K562 (cell line): ENCODE results near the gene SCN5A. TPM values are rescaled to one million over a fixed set of nuclear protein-coding genes. Genes with fewer than 3 reads are reported as not detected.

ENCODE experiments used
- ATAC-seq: fragments of 200-7000 bp; cut with Tn5 transposase; 3 replicates; pipeline ENCODE4 v1.9.1; 2020; ENCODE audit warnings: moderate library complexity
- BruUV-seq: library from RNA; stranded (reverse); fragments of 400-500 nt; replicated peaks from 2 replicates; lab custom pipeline; 2021; lab: Mats Ljungman, UMichigan
- CTCF ChIA-PET: fragments of 300-600 bp; formaldehyde crosslinking; extraction: SDS; loops from one replicate; lab custom pipeline; 2021; ENCODE audit warnings: low intra/inter-chr PET ratio; lab: Yijun Ruan, JAX
- POLR2A ChIA-PET: fragments of 300-600, 350-650 bp; sonication (Branson Sonifier 250); formaldehyde crosslinking; extraction: SDS; loops from one replicate; lab custom pipeline; 2021; ENCODE audit warnings: antibody characterized with exemption, inconsistent platforms; lab: Yijun Ruan, JAX
- DNase-seq, 4 experiments: peaks; one replicate each; pipeline versions ENCODE4 v3.0.0 to v3.0.0-alpha.2; 2011 to 2018; ENCODE audit warnings: low spot score in 3 of 4, mixed read lengths in 3 of 4; ENCODE audit errors: extremely low read depth in 1 of 4
- FAIRE-seq: peaks from 2 replicates; lab custom pipeline; 2011; peaks lifted over from hg19 to GRCh38; lab: Jason Lieb, UNC
- H2AFZ ChIP-seq: 2 replicates; pipeline ENCODE4 v1.6.0; 2011; ENCODE audit warnings: low read depth, low read length, control low read depth, inconsistent platforms
- H3K27ac ChIP-seq: fragments of 200-600 bp; 3 replicates; pipeline ENCODE4 v1.8.0; 2011; ENCODE audit warnings: low read depth, mild to moderate bottlenecking, control low read depth, inconsistent platforms, low read length, moderate library complexity, mixed read lengths; ENCODE audit errors: extremely low read depth
- H3K27me3 ChIP-seq, 2 experiments: fragments of 300-600 bp in 1 of 2; 2 replicates in 1 of 2; 3 replicates in 1 of 2; pipeline versions ENCODE4 v1.6.0 to v1.8.0; 2011; ENCODE audit warnings: inconsistent platforms in 2 of 2, low read length in 2 of 2, mild to moderate bottlenecking in 1 of 2, mixed read lengths in 1 of 2, moderate library complexity in 1 of 2; ENCODE audit not compliant: control insufficient read depth in 2 of 2, insufficient read depth in 2 of 2
- H3K36me3 ChIP-seq: fragments of 300-600 bp; 3 replicates; pipeline ENCODE4 v1.8.0; 2011; ENCODE audit warnings: mild to moderate bottlenecking, low read length, inconsistent platforms; ENCODE audit not compliant: control insufficient read depth, insufficient read depth
- H3K4me1 ChIP-seq, 2 experiments: fragments of 200-600 bp in 1 of 2; replicated peaks in 1 of 2; 2 replicates in 1 of 2; 3 replicates in 1 of 2; pipeline versions ENCODE4 v1.5.1 to v1.8.0; 2011; ENCODE audit warnings: inconsistent platforms in 2 of 2, low read length in 2 of 2, mild to moderate bottlenecking in 1 of 2, mixed read lengths in 1 of 2, moderate library complexity in 1 of 2; ENCODE audit not compliant: control insufficient read depth in 2 of 2, insufficient read depth in 2 of 2
- H3K4me2 ChIP-seq: 2 replicates; pipeline ENCODE4 v1.6.1; 2011; ENCODE audit warnings: low read length, control low read depth, inconsistent platforms, mixed read lengths; ENCODE audit not compliant: insufficient read depth
- H3K4me3 ChIP-seq: fragments of 200-600 bp; sonication (generic), shearing (Covaris generic); 2 replicates; pipeline ENCODE4 v1.5.1; 2016; ENCODE audit warnings: control low read depth, inconsistent platforms
- H3K79me2 ChIP-seq: fragments of 200-600 bp; 3 replicates; pipeline ENCODE4 v1.8.0; 2011; ENCODE audit warnings: low read length, inconsistent platforms; ENCODE audit not compliant: control insufficient read depth, insufficient read depth
- H3K9ac ChIP-seq, 2 experiments: 2 replicates each; pipeline versions ENCODE4 v1.6.0 to v1.6.1; 2011; ENCODE audit warnings: low read depth in 2 of 2, low read length in 2 of 2, control low read depth in 1 of 2, inconsistent platforms in 1 of 2, mild to moderate bottlenecking in 1 of 2, mixed read lengths in 1 of 2; ENCODE audit not compliant: insufficient read depth in 1 of 2
- H3K9me1 ChIP-seq: one replicate; pipeline ENCODE4 v1.6.0; 2011; ENCODE audit warnings: inconsistent platforms, mild to moderate bottlenecking, low read length, moderate library complexity; ENCODE audit not compliant: control insufficient read depth, insufficient read depth
- H3K9me3 ChIP-seq: replicated peaks from 2 replicates; pipeline ENCODE4 v1.5.1; 2011; ENCODE audit warnings: low read depth, low read length, inconsistent platforms; ENCODE audit not compliant: control insufficient read depth, insufficient read depth
- H4K20me1 ChIP-seq: replicated peaks from 2 replicates; pipeline ENCODE4 v1.6.1; 2011; ENCODE audit warnings: low read length, inconsistent platforms, mixed read lengths; ENCODE audit not compliant: control insufficient read depth, insufficient read depth
- ATF6 ChIP-seq: sonication (generic); formaldehyde crosslinking; IDR thresholded peaks from 2 replicates; pipeline ENCODE4 v1.4.0; 2020; ENCODE audit warnings: mild to moderate bottlenecking, missing genetic modification reagents
- DMBX1 ChIP-seq: fragments of 250-450 bp; sonication (Bioruptor Pico); IDR thresholded peaks from 2 replicates; pipeline ENCODE4 v1.8.0; 2022; ENCODE audit warnings: inconsistent platforms, mild to moderate bottlenecking, moderate library complexity, borderline replicate concordance
- KLF1 ChIP-seq: fragments of 450-650 bp; IDR thresholded peaks from 2 replicates; pipeline ENCODE4 v1.6.1; 2016; ENCODE audit warnings: missing genetic modification characterization, missing compliant biosample characterization
- MEF2A ChIP-seq: IDR thresholded peaks from 2 replicates; pipeline ENCODE4 v1.6.1; 2011; ENCODE audit warnings: low read depth, mild to moderate bottlenecking, low read length, moderate library complexity; ENCODE audit not compliant: control insufficient read depth
- SMAD3 ChIP-seq: fragments of 450-650 bp; formaldehyde crosslinking; conservative IDR thresholded peaks from 2 replicates; pipeline ENCODE4 v1.4.0; 2020; ENCODE audit warnings: mild to moderate bottlenecking
- TAF1 ChIP-seq: IDR thresholded peaks from 2 replicates; pipeline ENCODE4 v1.6.1; 2011; ENCODE audit warnings: mild to moderate bottlenecking, low read length, moderate library complexity; ENCODE audit not compliant: insufficient read depth, control insufficient read depth, severe bottlenecking; ENCODE audit errors: extremely low read depth
- ZNF764 ChIP-seq: fragments of 250-450 bp; sonication (Bioruptor Pico); IDR thresholded peaks from 2 replicates; pipeline ENCODE4 v1.4.0; 2020; ENCODE audit warnings: low read depth, mild to moderate bottlenecking, moderate library complexity
- WGBS: fragments of 100-300 bp; shearing (Covaris generic); methylation state at CpG from one replicate; pipeline ENCODE4 v1.1.6; 2016; ENCODE audit warnings: low coverage, mixed read lengths; ENCODE audit not compliant: insufficient coverage; ENCODE audit errors: missing lambda C conversion rate; 5-methylcytosine and 5-hydroxymethylcytosine counted together
- in situ Hi-C: fragments of 300-500 bp; cut with MboI; formaldehyde crosslinking; loops from 4 replicates; pipeline ENCODE4 v1.15.0; 2018; ENCODE audit warnings: inconsistent platforms, mixed read lengths
- intact Hi-C: fragments of 100-400 bp; cut with micrococcal nuclease; formaldehyde crosslinking; loops from 2 replicates; pipeline ENCODE4 v1.14.2; 2022
- polyA plus RNA-seq, 8 experiments: library from polyadenylated mRNA; depleted of rRNA in 4 of 8; stranded (reverse) in 5 of 8; unstranded in 3 of 8; fragments of >200 nt; fragmentation: Nextera tagmentation in 2 of 8; fragmentation: Illumina TruSeq in 1 of 8; extraction: Ambion mirVana in 2 of 8; extraction: Trizol in 1 of 8; gene quantifications; 2 replicates each; pipeline versions ENCODE4 v1.2.1 to v1.2.3, GENCODE V29; 2011 to 2014; ENCODE audit warnings: inconsistent platforms in 1 of 8, missing spikeins in 1 of 8
- total RNA-seq, 7 experiments: library from RNA; depleted of rRNA in 6 of 7; stranded (reverse); fragments of >200 nt in 6 of 7; fragmentation: Illumina TruSeq in 2 of 7; extraction: Trizol in 2 of 7; gene quantifications; 2 replicates each; pipeline versions ENCODE4 v1.2.1 to v1.2.3, GENCODE V29; 2011 to 2021; ENCODE audit warnings: low replicate concordance in 1 of 7

SCN5A gene
- total and polyA plus RNA-seq, 9 of the 15 experiments (the other 6 are each of a cell fraction or from before 2014, with no cell fraction given): 0.07 to 1.4 (median 0.21) TPM; not detected in 2

- no peaks in the 10 kb centered on the region for H3K79me2 ChIP-seq
- H3K27me3 ChIP-seq: peaks cover 2 to 65% of the 10 kb centered on the region in 2 experiments; a peak in 3 of 5 replicates
- H3K27ac ChIP-seq: no peak overlapping the region
- peaks cover under 1% of the 10 kb centered on the region for H3K9me1 ChIP-seq
- ATAC-seq (no peak), FAIRE-seq (no peak), DNase-seq (no peak)
- H2AFZ ChIP-seq: no peak overlapping the region
- WGBS: under 1% methylated on average over 7 of the region's 7 CpGs
- CTCF ChIA-PET: no interaction called here
- no peak overlapping the region for H3K9ac ChIP-seq
- POLR2A ChIA-PET: no interaction called here
- no TSS peak for BruUV-seq
- in situ Hi-C loops (no loop called here), intact Hi-C loops (no loop called here)
- H3K4me2 ChIP-seq: no peak overlapping the region
- H3K9me3 ChIP-seq: no peaks in the 10 kb centered on the region
- no peaks in the 10 kb centered on the region for H3K4me1 ChIP-seq
- H3K36me3 ChIP-seq: no peaks in the 10 kb centered on the region
- TF ChIP-seq ZNF764 (CRISPR knock-in tag) (no peak), SMAD3 (CRISPR knock-in tag) (no peak), KLF1 (no peak), DMBX1 (CRISPR knock-in tag) (no peak), TAF1 (no peak), MEF2A (no peak), ATF6 (CRISPR knock-in tag) (no peak)
- H3K4me3 ChIP-seq: no peak overlapping the region
- H4K20me1 ChIP-seq: no peaks in the 10 kb centered on the region; the same call in 1 of the 2 replicates
Measured at GRCh38 chr3:38602576-38603250, 46.8 kb downstream of the SCN5A start.
